Neural cell (in vitro differentiated cells): ENCODE results near the gene TMPRSS15. TPM values are rescaled to one million over a fixed set of nuclear protein-coding genes. Genes with fewer than 3 reads are reported as not detected.
A peak's percentile ranks its signal among the peaks of the same experiment; 100 is the strongest.

Source experiments
- H2AFZ ChIP-seq: fragments of 200-600, 300-800 bp; sonication (generic), shearing (Covaris generic); 2 replicates; pipeline ENCODE4 v1.6.0; 2014; ENCODE audit warnings: low read depth, mild to moderate bottlenecking, antibody characterized with exemption, low read length, moderate library complexity
- H3F3A ChIP-seq: fragments of 200-600 bp; shearing (Covaris generic); 2 replicates; pipeline ENCODE4 v1.6.1; 2016; ENCODE audit warnings: mild to moderate bottlenecking, moderate library complexity, mixed read lengths, antibody characterized with exemption, low read length; ENCODE audit not compliant: insufficient read depth, poor library complexity, severe bottlenecking
- H3K27ac ChIP-seq: fragments of 200-600, 300-800 bp; sonication (generic), shearing (Covaris generic); 2 replicates; pipeline ENCODE4 v1.5.1; 2014; ENCODE audit warnings: mild to moderate bottlenecking, low read length, moderate library complexity
- H3K27me3 ChIP-seq: fragments of 300-800, 200-600 bp; sonication (generic), shearing (Covaris generic); 2 replicates; pipeline ENCODE4 v1.6.0; 2014; ENCODE audit warnings: mild to moderate bottlenecking, low read depth, low read length, moderate library complexity; ENCODE audit not compliant: insufficient read depth
- H3K36me3 ChIP-seq: fragments of 300-800, 200-600 bp; sonication (generic), shearing (Covaris generic); 2 replicates; pipeline ENCODE4 v1.5.1; 2014; ENCODE audit warnings: mild to moderate bottlenecking, antibody characterized with exemption, low read length, moderate library complexity; ENCODE audit not compliant: insufficient read depth
- H3K4me2 ChIP-seq: fragments of 300-800, 200-600 bp; sonication (generic), shearing (Covaris generic); 2 replicates; pipeline ENCODE4 v1.6.0; 2014; ENCODE audit warnings: mild to moderate bottlenecking, low read length
- H3K4me3 ChIP-seq: fragments of 300-800, 200-600 bp; sonication (generic), shearing (Covaris generic); 2 replicates; pipeline ENCODE4 v1.5.1; 2014; ENCODE audit warnings: mild to moderate bottlenecking, low read length, moderate library complexity
- H3K79me2 ChIP-seq: fragments of 200-600 bp; shearing (Covaris generic); replicated peaks from 2 replicates; pipeline ENCODE4 v1.6.0; 2014; ENCODE audit warnings: mild to moderate bottlenecking, low read length, moderate library complexity; ENCODE audit not compliant: insufficient read depth
- H3K9ac ChIP-seq: fragments of 300-800, 200-600 bp; sonication (generic), shearing (Covaris generic); 2 replicates; pipeline ENCODE4 v1.6.1; 2016; ENCODE audit warnings: mild to moderate bottlenecking, low read length, mixed read lengths
- H3K9me2 ChIP-seq: fragments of 200-600 bp; shearing (Covaris generic); 2 replicates; pipeline ENCODE4 v1.6.1; 2016; ENCODE audit warnings: mild to moderate bottlenecking, low read length, mixed read lengths; ENCODE audit not compliant: insufficient read depth
- H3K9me3 ChIP-seq: fragments of 200-600, 300-800 bp; sonication (generic), shearing (Covaris generic); 2 replicates; pipeline ENCODE4 v1.6.1; 2016; ENCODE audit warnings: mild to moderate bottlenecking, mixed run types, low read length, moderate library complexity, mixed read lengths
- H4K20me1 ChIP-seq: fragments of 200-600 bp; shearing (Covaris generic); 2 replicates; pipeline ENCODE4 v1.6.1; 2016; ENCODE audit warnings: mild to moderate bottlenecking, mixed run types; ENCODE audit not compliant: insufficient read depth
- CTCF ChIP-seq: fragments of 450-650 bp; IDR thresholded peaks from 2 replicates; pipeline ENCODE4 v1.5.1; 2014; ENCODE audit warnings: antibody characterized with exemption, mild to moderate bottlenecking, moderate library complexity; ENCODE audit not compliant: poor library complexity, severe bottlenecking
- EP300 ChIP-seq: fragments of 450-650 bp; conservative IDR thresholded peaks from 2 replicates; pipeline ENCODE4 v1.6.1; 2014; ENCODE audit warnings: antibody characterized with exemption, mild to moderate bottlenecking, moderate library complexity; ENCODE audit not compliant: poor library complexity, severe bottlenecking
- EZH2 ChIP-seq: fragments of 200-600, 300-800 bp; shearing (Covaris generic), sonication (generic); IDR thresholded peaks from 2 replicates; pipeline ENCODE4 v1.6.1; 2014; ENCODE audit warnings: antibody characterized with exemption, low read length, borderline replicate concordance, mild to moderate bottlenecking; ENCODE audit not compliant: insufficient read depth, poor library complexity, severe bottlenecking
- MXI1 ChIP-seq: fragments of 450-650 bp; conservative IDR thresholded peaks from 2 replicates; pipeline ENCODE4 v1.6.1; 2014; ENCODE audit warnings: antibody characterized with exemption, mild to moderate bottlenecking; ENCODE audit not compliant: poor library complexity, severe bottlenecking
- POLR2AphosphoS5 ChIP-seq: IDR thresholded peaks from 2 replicates; pipeline ENCODE4 v1.6.1; 2012
- RAD21 ChIP-seq: fragments of 450-650 bp; conservative IDR thresholded peaks from 2 replicates; pipeline ENCODE4 v1.6.1; 2014; ENCODE audit warnings: antibody characterized with exemption, mild to moderate bottlenecking, moderate library complexity
- REST ChIP-seq: IDR thresholded peaks from 2 replicates; pipeline ENCODE4 v1.6.1; 2012; ENCODE audit warnings: borderline replicate concordance
- SMC3 ChIP-seq: fragments of 450-650 bp; conservative IDR thresholded peaks from 2 replicates; pipeline ENCODE4 v1.6.1; 2014; ENCODE audit warnings: antibody characterized with exemption, mild to moderate bottlenecking, moderate library complexity; ENCODE audit not compliant: poor library complexity
- TAF1 ChIP-seq: IDR thresholded peaks from 2 replicates; pipeline ENCODE4 v1.6.1; 2012; ENCODE audit warnings: low read depth
- polyA plus RNA-seq: library from polyadenylated mRNA; depleted of rRNA; stranded (reverse); fragments of >200 nt; gene quantifications from 2 replicates; pipeline ENCODE4 v1.2.3, GENCODE V29; 2014

TMPRSS15 gene
- polyA plus RNA-seq, 1 donor from 2014 or later = 0.50 TPM

- Histone ChIP-seq H3K27ac (no peak overlapping the region), H3K9me2 (no peaks in the 10 kb centered on the region), H4K20me1 (no peaks in the 10 kb centered on the region), H3K4me3 (no peak overlapping the region), H3K9me3 (no peaks in the 10 kb centered on the region), H3F3A (no peaks in the 10 kb centered on the region), H3K79me2 (no peaks in the 10 kb centered on the region), H3K36me3 (no peaks in the 10 kb centered on the region), H3K9ac (no peak overlapping the region), H2AFZ (no peak overlapping the region), H3K4me2 (no peak overlapping the region), H3K27me3 (no peaks in the 10 kb centered on the region)
- TF ChIP-seq TAF1 (no peak), SMC3 (no peak), CTCF (no peak), MXI1 (no peak), POLR2AphosphoS5 (no peak), EP300 (no peak), REST (no peak), EZH2 (no peak), RAD21 (no peak)
Observed at GRCh38 chr21:18373606-18374005, 30.0 kb downstream of the TMPRSS15 start.

DNA sequence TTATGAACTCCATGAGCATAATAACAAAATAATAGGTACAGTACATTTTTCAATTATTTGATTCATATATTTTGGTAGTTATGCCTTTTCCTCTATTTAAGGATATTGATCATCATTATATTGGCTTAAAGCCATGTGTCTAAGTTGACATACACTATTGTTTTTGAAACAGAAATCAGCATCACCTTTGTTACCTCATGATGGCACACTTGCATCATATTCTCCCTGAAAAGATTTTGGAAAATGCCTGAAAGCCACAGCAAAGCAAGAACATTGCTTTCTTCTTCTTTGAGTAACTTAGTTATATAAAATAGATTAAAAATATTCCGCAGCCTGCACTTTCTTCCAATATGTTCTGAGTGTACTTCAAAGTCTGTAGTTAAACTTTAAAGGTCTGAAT is 33.3 kb downstream of the TMPRSS15 start:
- H3K79me2 ChIP-seq = no peaks in the 10 kb centered on the region
- no peak overlapping the region for H3K27ac ChIP-seq
- H4K20me1 ChIP-seq = no peaks in the 10 kb centered on the region
- no peaks in the 10 kb centered on the region for H3K9me2 ChIP-seq
- no peaks in the 10 kb centered on the region for H3K27me3 ChIP-seq
- no peak overlapping the region for H3K4me2 ChIP-seq
- H2AFZ ChIP-seq = no peak overlapping the region
- no peaks in the 10 kb centered on the region for H3K9me3 ChIP-seq
- no peak overlapping the region for H3K4me3 ChIP-seq
- no peaks in the 10 kb centered on the region for H3K36me3 ChIP-seq
- peak; percentile 54 for TF ChIP-seq CTCF
- no peak for TF ChIP-seq MXI1
- peak; percentile 40 for TF ChIP-seq SMC3
- TF ChIP-seq RAD21 = peak; percentile 61
- TF ChIP-seq REST = no peak
- no peak for TF ChIP-seq EP300
- TF ChIP-seq EZH2 = no peak
- no peak for TF ChIP-seq POLR2AphosphoS5
- TF ChIP-seq TAF1 = no peak
- no peak overlapping the region for H3K9ac ChIP-seq
- H3F3A ChIP-seq = no peaks in the 10 kb centered on the region
